Chondrocyte (in vitro differentiated cells): ENCODE data around the gene TBL2. TPM values are rescaled to one million over a fixed set of nuclear protein-coding genes. Genes with fewer than 3 reads are reported as not detected.
"Not testable (repeated sequence)": the region's sequence is repeated elsewhere in the genome, so short reads cannot be mapped to it uniquely, and the experiment has no call there.

Experiments
- DNase-seq: peaks from one replicate; pipeline ENCODE4 v3.0.0; 2021; ENCODE audit warnings: mixed read lengths, low spot score
- H3K27ac Mint-ChIP-seq: one replicate; pipeline ENCODE4 v1.8.0; 2021; ENCODE audit warnings: mild to moderate bottlenecking, moderate library complexity, mixed read lengths; ENCODE audit not compliant: unreplicated experiment
- H3K27me3 Mint-ChIP-seq: 2 replicates; pipeline ENCODE4 v1.8.0; 2021; ENCODE audit warnings: low read depth, mixed read lengths
- H3K36me3 Mint-ChIP-seq: 2 replicates; pipeline ENCODE4 v1.8.0; 2021; ENCODE audit warnings: low read depth, mixed read lengths
- H3K4me1 Mint-ChIP-seq: 2 replicates; pipeline ENCODE4 v1.8.0; 2021; ENCODE audit warnings: low read depth, mild to moderate bottlenecking, mixed read lengths
- H3K4me3 Mint-ChIP-seq: one replicate; pipeline ENCODE4 v1.8.0; 2021; ENCODE audit warnings: mild to moderate bottlenecking, moderate library complexity, mixed read lengths; ENCODE audit not compliant: unreplicated experiment
- H3K9me3 Mint-ChIP-seq: 2 replicates; pipeline ENCODE4 v1.8.0; 2021; ENCODE audit warnings: low read depth, mixed read lengths
- total RNA-seq: library from RNA; stranded (reverse); gene quantifications from 3 replicates; pipeline ENCODE4 v1.2.1, GENCODE V29; 2021
- TF ChIP-seq, protein P1 (sequence below): fragments of 200-600 bp; sonication (generic); IDR thresholded peaks from 2 replicates; pipeline ENCODE4 v1.5.0; 2021; ENCODE audit warnings: antibody characterized with exemption, mild to moderate bottlenecking, moderate library complexity

TBL2 gene
- total RNA-seq, 1 donor from 2014 or later = 50.4 TPM

- Mint-ChIP-seq H3K4me1 (peaks cover 5% of the 10 kb centered on the region), H3K27ac (no peak within 1 kb of the TSS), H3K27me3 (peaks cover 28% of the 10 kb centered on the region), H3K9me3 (no peaks in the 10 kb centered on the region), H3K4me3 (peak within 1 kb of the TSS; percentile 42), H3K36me3 (no peaks in the 10 kb centered on the region)
- TF ChIP-seq, protein P1, sequence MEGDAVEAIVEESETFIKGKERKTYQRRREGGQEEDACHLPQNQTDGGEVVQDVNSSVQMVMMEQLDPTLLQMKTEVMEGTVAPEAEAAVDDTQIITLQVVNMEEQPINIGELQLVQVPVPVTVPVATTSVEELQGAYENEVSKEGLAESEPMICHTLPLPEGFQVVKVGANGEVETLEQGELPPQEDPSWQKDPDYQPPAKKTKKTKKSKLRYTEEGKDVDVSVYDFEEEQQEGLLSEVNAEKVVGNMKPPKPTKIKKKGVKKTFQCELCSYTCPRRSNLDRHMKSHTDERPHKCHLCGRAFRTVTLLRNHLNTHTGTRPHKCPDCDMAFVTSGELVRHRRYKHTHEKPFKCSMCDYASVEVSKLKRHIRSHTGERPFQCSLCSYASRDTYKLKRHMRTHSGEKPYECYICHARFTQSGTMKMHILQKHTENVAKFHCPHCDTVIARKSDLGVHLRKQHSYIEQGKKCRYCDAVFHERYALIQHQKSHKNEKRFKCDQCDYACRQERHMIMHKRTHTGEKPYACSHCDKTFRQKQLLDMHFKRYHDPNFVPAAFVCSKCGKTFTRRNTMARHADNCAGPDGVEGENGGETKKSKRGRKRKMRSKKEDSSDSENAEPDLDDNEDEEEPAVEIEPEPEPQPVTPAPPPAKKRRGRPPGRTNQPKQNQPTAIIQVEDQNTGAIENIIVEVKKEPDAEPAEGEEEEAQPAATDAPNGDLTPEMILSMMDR = no peak
- no peak for DNase-seq
Measured at GRCh38 chr7:73623798-73624668, 45.7 kb upstream of the TBL2 start, which contains the start of gene MLXIPL. Gene MLXIPL (minus strand): TSS chr7:73624522. CDS start chr7:73624492, 30 bp downstream.

GRCh38 chr7:73622909-73623797 is 44.8 kb upstream of the TBL2 start:
- Mint-ChIP-seq H3K4me1 (peaks cover 5% of the 10 kb centered on the region), H3K27ac (no peak overlapping the region), H3K27me3 (peaks cover 19% of the 10 kb centered on the region), H3K4me3 (peak overlapping the region; percentile 42), H3K9me3 (no peaks in the 10 kb centered on the region), H3K36me3 (no peaks in the 10 kb centered on the region)
- TF ChIP-seq, protein P1 = no peak
- no peak for DNase-seq

- no peak for DNase-seq
- no peaks in the 10 kb centered on the region for H3K36me3 Mint-ChIP-seq
- H3K4me3 Mint-ChIP-seq = no peak overlapping the region
- TF ChIP-seq, protein P1 = no peak
- H3K4me1 Mint-ChIP-seq = peaks cover 5% of the 10 kb centered on the region
- no peaks in the 10 kb centered on the region for H3K9me3 Mint-ChIP-seq
- no peak overlapping the region for H3K27ac Mint-ChIP-seq
- peaks cover 13% of the 10 kb centered on the region for H3K27me3 Mint-ChIP-seq
Measured at GRCh38 chr7:73622527-73622908, 44.1 kb upstream of the TBL2 start.

GRCh38 chr7:73621168-73622063 is 43.0 kb upstream of the TBL2 start:
- no peak overlapping the region for H3K27ac Mint-ChIP-seq
- DNase-seq = no peak
- peaks cover 5% of the 10 kb centered on the region for H3K4me1 Mint-ChIP-seq
- TF ChIP-seq, protein P1 = no peak
- H3K4me3 Mint-ChIP-seq = no peak overlapping the region
- H3K27me3 Mint-ChIP-seq = peaks cover 12% of the 10 kb centered on the region
- H3K36me3 Mint-ChIP-seq = no peaks in the 10 kb centered on the region
- H3K9me3 Mint-ChIP-seq = no peaks in the 10 kb centered on the region

- H3K36me3 Mint-ChIP-seq = not testable (repeated sequence)
Measured at GRCh38 chr7:73619394-73619793, 41.0 kb upstream of the TBL2 start.

More at GRCh38 chr7:73619394-73619793, 41.0 kb upstream of the TBL2 start:
- H3K4me1 Mint-ChIP-seq, H3K27ac Mint-ChIP-seq, DNase-seq, H3K9me3 Mint-ChIP-seq, H3K4me3 Mint-ChIP-seq: not testable (repeated sequence)
- peaks cover 13% of the 10 kb centered on the region for H3K27me3 Mint-ChIP-seq
